ES-I3 (cell line): Measurements from ENCODE around the gene ARG2.
A peak's percentile ranks its signal among the peaks of the same experiment; 100 is the strongest.

Experiments used
- H3K36me3 ChIP-seq: 2 replicates; pipeline ENCODE4 v1.6.1; 2013; ENCODE audit warnings: mild to moderate bottlenecking, low read length, control low read depth, moderate library complexity; ENCODE audit not compliant: insufficient read depth
- H3K4me1 ChIP-seq: 2 replicates; pipeline ENCODE4 v1.6.1; 2013; ENCODE audit warnings: mild to moderate bottlenecking, control low read depth, low read length; ENCODE audit not compliant: insufficient read depth
- H3K9ac ChIP-seq: 2 replicates; pipeline ENCODE4 v1.6.1; 2013; ENCODE audit warnings: low read depth, mild to moderate bottlenecking, low read length, moderate library complexity
- H3K9me3 ChIP-seq: 2 replicates; pipeline ENCODE4 v1.6.1; 2013; ENCODE audit warnings: mild to moderate bottlenecking, low read length, moderate library complexity; ENCODE audit not compliant: control insufficient read depth, insufficient read depth

The ARG2 gene

DNA sequence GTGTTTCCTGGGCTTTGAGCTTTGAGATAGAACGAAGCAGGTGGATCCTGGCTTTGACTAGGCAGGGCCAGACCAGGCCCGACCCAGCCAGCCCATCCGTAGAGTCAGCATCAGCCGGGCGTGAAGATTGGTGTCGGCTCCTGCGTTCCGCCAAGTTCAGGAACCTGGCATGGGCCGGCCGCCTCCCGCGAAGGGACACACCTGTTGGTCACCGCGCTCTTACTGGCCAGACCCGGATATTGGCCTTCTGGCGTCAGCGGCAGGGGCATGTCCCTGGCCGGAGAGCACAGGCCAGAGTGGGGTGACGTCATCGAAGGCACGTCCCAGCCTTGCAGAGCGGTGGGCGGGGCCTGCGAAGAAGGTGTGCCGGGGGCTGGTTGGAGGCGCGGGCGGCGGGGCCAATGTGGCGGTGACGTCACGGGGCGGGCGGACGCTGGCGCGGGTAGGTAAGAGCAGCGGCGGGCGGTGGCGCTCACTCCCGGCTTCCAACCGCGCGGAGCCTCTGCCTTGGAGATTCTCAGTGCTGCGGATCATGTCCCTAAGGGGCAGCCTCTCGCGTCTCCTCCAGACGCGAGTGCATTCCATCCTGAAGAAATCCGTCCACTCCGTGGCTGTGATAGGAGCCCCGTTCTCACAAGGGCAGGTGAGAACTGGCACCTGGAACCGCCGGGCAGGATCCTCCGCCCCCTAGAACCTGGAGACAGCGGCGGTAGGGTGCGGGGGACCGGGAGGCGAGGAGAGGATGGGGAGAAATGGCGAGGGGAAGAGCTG lies at the start of gene ARG2:
ARG2 (plus strand) TSS at position 475 of the 771 bp plus-strand sequence; CDS start at position 533, 58 bp downstream.
- H3K9ac ChIP-seq: peak within 1 kb of the TSS; percentile 79
- no peaks in the 10 kb centered on the region for H3K9me3 ChIP-seq
- no peaks in the 10 kb centered on the region for H3K36me3 ChIP-seq
- H3K4me1 ChIP-seq: peaks cover 19% of the 10 kb centered on the region

GRCh38 chr14:67570453-67570852 lies 49.3 kb upstream of the ARG2 start:
- Histone ChIP-seq H3K9me3 (no peaks in the 10 kb centered on the region), H3K36me3 (peaks cover 7% of the 10 kb centered on the region; the same call in 1 of the 2 replicates), H3K9ac (no peak overlapping the region), H3K4me1 (0 out of 2 replicates have a peak, but pooled peaks cover 3% of the 10 kb centered on the region)

DNA sequence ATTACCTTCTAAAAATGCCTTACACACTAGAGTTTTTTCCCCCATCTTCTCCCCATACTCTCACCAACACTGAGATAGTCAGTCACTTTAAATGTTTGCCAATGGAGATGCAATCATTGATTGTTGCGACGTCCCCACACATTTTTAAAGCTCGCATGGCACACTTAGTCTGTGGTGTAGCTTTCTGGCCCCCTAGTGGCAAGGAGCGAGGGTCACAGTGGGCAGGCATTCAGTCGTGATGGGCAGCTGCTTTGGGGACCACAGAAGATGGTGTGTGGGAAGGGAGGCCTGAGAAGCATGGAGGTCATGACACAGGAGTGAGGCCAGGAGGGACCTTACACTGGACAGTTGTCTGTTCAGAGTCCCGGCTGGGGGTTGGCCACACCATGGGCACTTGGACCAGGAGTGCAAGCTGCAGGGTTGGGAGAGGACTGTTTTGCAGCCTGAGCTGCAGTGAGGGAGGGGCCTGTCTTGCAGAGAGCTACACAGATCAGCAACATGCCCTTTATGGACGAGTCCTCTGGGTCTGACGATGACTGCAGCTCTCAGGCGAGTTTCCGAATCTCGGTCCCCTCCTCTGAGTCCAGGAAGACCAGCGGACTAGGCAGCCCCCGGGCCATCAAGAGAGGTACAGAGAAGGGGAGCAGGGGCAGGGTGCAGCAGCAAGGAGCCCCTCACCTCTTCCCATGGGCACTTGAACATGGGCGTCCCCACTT lies 48.3 kb upstream of the ARG2 start:
- no peaks in the 10 kb centered on the region for H3K9me3 ChIP-seq
- no peaks in the 10 kb centered on the region for H3K4me1 ChIP-seq
- peaks cover 7% of the 10 kb centered on the region; the same call in 1 of the 2 replicates for H3K36me3 ChIP-seq
- no peak overlapping the region for H3K9ac ChIP-seq

DNA sequence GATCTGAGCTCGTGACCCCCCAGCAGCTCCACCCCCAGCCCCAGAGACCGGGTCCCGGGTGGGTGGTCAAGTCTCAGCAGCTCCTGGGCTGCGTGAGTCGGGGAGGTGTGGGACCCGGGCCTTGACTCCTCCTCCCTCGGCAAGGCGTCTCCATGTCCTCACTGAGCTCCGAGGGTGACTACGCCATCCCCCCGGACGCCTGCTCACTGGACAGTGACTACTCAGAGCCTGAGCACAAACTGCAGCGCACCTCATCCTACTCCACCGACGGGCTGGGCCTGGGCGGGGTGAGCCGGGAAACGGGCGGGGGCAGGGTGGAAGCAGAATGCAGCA lies 47.8 kb upstream of the ARG2 start:
- Histone ChIP-seq H3K9ac (no peak overlapping the region), H3K36me3 (peaks cover 7% of the 10 kb centered on the region; the same call in 1 of the 2 replicates), H3K9me3 (no peaks in the 10 kb centered on the region), H3K4me1 (no peaks in the 10 kb centered on the region)

DNA sequence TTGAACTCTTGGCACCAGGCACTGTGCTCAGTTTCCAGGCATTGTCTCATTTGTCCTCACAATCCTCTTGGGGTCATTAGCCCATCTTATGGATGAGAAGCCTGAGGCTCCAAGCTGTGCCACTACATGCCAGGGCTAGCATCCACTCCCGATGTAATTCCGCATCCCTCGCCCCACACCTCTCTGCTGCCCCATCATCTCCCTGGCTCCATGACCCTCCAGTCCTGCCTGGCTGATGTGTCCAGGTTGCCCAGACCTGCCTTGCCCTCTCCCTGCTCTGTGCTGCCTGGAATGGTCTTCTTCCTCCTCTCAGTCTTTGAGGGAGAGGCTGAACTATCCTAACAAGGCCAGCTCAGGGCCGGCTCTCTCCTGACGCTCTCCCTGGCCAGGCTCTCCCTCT lies 47.1 kb upstream of the ARG2 start:
- Histone ChIP-seq H3K36me3 (peaks cover 7% of the 10 kb centered on the region; the same call in 1 of the 2 replicates), H3K9me3 (no peaks in the 10 kb centered on the region), H3K9ac (no peak overlapping the region), H3K4me1 (no peaks in the 10 kb centered on the region)

DNA sequence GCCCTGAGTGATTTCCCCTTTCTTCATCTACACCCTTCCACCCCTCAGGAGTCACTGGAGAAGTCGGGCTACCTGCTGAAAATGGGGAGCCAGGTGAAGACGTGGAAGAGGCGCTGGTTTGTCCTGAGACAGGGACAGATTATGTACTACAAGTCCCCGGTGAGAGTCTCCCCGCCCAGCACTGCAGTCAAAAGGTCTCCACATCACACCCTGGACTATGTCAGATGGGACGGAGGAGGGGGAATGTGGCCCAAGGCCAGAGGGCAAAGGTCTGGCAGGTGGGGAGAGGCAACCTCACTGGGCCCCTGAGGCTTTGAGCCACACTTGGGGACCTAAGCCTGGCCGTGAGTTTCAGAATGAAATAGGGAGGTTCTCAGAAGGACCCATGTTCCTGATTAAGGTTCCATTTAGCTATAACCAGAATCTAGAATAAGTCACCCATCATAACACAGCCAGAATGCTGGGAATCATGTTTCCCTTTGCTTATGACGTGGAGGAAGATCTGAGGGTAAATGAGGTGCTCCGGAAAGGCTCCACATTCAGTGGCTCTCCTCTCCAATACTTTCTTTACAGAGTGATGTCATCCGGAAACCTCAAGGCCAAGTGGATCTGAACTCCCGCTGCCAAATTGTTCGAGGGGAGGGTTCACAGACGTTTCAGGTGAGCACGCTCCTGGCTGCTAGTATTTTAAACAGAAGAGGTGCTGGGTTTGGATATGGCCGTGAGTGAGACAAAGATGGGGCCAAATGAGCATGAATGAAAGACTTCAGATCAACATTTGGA lies 46.3 kb upstream of the ARG2 start:
- no peak overlapping the region for H3K9ac ChIP-seq
- H3K9me3 ChIP-seq: no peaks in the 10 kb centered on the region
- H3K4me1 ChIP-seq: no peaks in the 10 kb centered on the region
- 0 out of 2 replicates have a peak, but pooled peaks cover 4% of the 10 kb centered on the region for H3K36me3 ChIP-seq

DNA sequence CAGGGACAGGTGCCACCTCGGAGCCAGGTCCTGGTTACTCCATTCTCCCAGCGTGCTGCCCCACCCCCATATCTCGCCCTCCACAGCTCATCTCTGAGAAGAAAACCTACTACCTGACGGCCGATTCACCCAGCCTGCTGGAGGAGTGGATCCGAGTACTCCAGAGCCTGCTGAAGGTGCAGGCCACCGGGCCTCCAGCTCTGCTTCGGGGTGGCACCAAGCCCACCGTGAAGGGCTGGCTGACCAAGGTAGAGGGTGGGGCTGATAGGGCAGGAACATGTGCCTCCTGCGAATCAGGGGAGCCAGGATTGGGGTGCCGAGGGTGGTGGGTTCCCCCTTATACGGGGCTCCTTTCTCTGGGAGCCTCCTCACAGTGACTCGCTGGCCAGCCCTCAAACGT lies 45.6 kb upstream of the ARG2 start:
- Histone ChIP-seq H3K4me1 (no peaks in the 10 kb centered on the region), H3K9me3 (no peaks in the 10 kb centered on the region), H3K36me3 (peaks cover 4% of the 10 kb centered on the region; the same call in 1 of the 2 replicates), H3K9ac (no peak overlapping the region)

DNA sequence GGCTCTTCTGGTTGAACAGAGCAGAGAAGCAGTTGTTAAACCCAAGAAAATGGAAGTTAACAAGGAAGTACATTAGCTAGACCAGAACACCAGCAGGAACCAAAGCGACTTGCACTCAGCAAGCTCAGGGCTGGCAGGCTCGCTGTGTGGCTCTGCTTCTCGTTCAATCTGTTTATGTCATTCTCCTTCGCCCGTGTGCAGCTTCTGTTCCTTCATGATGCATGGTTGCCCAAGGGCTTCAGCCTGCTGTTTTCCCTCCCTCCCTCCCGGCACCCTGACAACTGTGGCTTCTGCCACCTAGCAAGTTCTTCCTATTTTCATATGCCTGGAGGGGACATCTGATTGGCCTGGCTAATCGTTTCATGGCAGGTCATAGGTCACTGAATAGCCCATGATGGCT lies 44.9 kb upstream of the ARG2 start:
- H3K4me1 ChIP-seq: no peaks in the 10 kb centered on the region
- H3K36me3 ChIP-seq: peaks cover 8% of the 10 kb centered on the region
- no peak overlapping the region for H3K9ac ChIP-seq
- no peaks in the 10 kb centered on the region for H3K9me3 ChIP-seq

- Histone ChIP-seq H3K4me1 (no peaks in the 10 kb centered on the region), H3K36me3 (peaks cover 8% of the 10 kb centered on the region), H3K9me3 (no peaks in the 10 kb centered on the region), H3K9ac (no peak overlapping the region)
These were observed 44.0 kb upstream of the ARG2 start for GRCh38 chr14:67575684-67576083.

DNA sequence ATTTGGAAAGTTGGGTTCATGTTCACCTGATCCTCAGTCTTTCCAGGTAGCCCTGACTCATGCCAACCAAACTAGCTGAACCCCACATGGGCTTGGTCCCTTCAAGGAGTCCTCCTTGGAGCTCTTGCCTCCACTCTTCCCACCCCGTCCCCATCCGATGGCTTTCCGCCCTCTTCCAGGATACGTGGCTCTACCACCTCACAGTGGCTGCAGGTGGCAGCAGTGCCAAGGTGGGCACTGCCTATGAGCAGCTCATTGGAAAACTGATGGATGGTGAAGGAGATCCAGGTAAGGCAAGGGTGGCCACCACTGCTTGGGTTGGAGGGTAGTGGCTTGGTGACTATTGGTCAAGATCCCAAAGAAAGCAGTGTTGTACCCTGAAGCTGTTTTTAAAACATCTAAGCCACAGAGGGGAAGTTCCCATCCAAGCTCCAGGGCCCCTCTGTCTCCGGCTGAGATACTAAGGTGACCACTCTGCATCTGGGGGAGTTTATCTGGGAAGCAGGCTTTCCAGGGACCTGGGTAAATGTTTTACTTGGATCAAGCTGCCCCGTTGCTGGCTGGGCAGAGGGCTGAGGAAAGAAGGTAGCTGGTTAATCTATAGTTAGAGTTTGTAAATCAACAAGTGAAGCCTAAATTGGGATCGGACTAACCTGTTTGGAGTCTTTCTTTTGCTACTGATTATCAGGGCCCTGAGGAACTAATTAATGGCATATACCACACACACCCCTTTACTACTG lies 43.3 kb upstream of the ARG2 start:
- Histone ChIP-seq H3K9me3 (no peaks in the 10 kb centered on the region), H3K36me3 (peaks cover 8% of the 10 kb centered on the region), H3K4me1 (no peaks in the 10 kb centered on the region), H3K9ac (no peak overlapping the region)

GRCh38 chr14:67577181-67577808 lies 42.4 kb upstream of the ARG2 start:
- Histone ChIP-seq H3K4me1 (no peaks in the 10 kb centered on the region), H3K9ac (no peak overlapping the region), H3K36me3 (peaks cover 8% of the 10 kb centered on the region), H3K9me3 (no peaks in the 10 kb centered on the region)

- Histone ChIP-seq H3K9ac (no peak overlapping the region), H3K36me3 (peaks cover 11% of the 10 kb centered on the region), H3K4me1 (no peaks in the 10 kb centered on the region), H3K9me3 (no peaks in the 10 kb centered on the region)
These were observed 41.6 kb upstream of the ARG2 start for GRCh38 chr14:67577909-67578749.

GRCh38 chr14:67579040-67579439 lies 40.7 kb upstream of the ARG2 start:
- no peaks in the 10 kb centered on the region for H3K9me3 ChIP-seq
- H3K36me3 ChIP-seq: peaks cover 11% of the 10 kb centered on the region
- H3K4me1 ChIP-seq: no peaks in the 10 kb centered on the region
- no peak overlapping the region for H3K9ac ChIP-seq
